Measurements from ENCODE around the gene ANKRD13B.
"Not testable (repeated sequence)": the region's sequence is repeated elsewhere in the genome, so short reads cannot be mapped to it uniquely, and the experiment has no call there.

Gene ANKRD13B

GRCh38 chr17:29650396-29650795 is 57.5 kb downstream of the ANKRD13B start:
- DNase-seq = no peak

DNA sequence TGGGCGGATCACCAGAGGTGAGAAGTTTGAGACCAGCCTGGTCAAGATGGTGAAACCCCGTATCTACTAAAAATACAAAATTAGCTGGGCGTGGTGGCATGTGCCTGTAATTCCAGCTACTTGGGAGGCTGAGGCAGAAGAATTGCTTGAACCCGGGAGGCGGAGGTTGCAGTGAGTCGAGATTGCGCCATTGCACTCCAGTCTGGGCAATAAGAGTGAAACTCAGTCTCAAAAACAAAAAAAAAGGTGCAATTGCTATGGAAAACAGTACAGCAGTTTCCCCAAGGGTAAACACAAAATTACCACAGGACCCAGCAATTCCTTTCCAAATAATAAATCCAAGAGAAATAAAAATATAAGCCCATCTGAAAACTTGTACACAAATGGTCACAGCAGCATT is 59.0 kb downstream of the ANKRD13B start:
- not testable (repeated sequence) for DNase-seq

DNA sequence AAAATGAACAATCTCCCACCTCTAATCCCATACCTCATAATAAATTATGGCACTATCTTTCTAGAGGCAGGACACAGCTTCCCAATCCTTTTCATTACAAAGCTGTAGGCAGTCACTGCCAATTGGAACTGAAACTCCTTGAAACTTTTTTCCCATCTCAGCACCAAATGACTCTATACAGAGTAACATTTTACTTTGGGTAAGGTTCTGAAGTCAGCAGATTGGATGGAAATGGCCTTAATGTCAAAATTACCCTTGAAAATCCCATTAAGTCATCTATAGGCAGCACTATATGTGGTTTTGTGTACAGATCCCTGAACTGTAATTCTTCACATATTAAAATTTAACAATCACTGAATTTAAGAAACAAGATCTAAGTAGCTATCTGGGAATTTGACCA is 60.0 kb downstream of the ANKRD13B start:
- DNase-seq = no peak

GRCh38 chr17:29653995-29654714 is 61.2 kb downstream of the ANKRD13B start:
- DNase-seq = no peak

- no peak for DNase-seq
These were observed 62.4 kb downstream of the ANKRD13B start for GRCh38 chr17:29655323-29655722.

DNA sequence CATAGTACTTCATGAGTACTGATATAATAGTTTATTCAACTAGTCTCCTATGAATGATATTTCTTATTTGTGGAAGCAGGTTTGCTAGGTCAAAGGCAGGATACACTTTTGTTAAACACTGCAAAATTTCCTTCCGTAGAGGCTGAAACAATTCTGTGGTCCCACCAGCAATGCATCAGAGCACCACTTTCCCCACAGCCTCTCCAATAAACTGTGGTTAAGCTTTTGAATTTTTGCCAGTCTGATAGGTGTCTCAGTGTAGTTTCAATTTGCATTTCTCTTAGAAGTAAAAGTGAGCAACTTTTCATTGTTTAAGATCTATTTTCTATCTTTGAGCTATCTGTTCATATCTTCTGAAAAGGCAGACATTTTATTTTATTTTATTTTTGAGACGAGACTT is 66.2 kb downstream of the ANKRD13B start:
- no peak for DNase-seq

- DNase-seq = no peak
These were observed 68.3 kb downstream of the ANKRD13B start for GRCh38 chr17:29661213-29661612.

- peak; percentile 28 for DNase-seq
These were observed 70.2 kb downstream of the ANKRD13B start for GRCh38 chr17:29663155-29663554.
